CD4-positive, alpha-beta T cell treated with Interleukin-15 for 1 hour (primary cell): Measurements from ENCODE around the gene KLHL2.
"Not testable (repeated sequence)": the region's sequence is repeated elsewhere in the genome, so short reads cannot be mapped to it uniquely, and the experiment has no call there.

Source experiments
- DNase-seq: peaks from one replicate; pipeline ENCODE4 v3.0.0-alpha.2; 2020

KLHL2 gene

GRCh38 chr4:165331359-165331758 is 124.0 kb downstream of the KLHL2 start:
- no peak for DNase-seq

- no peak for DNase-seq
Measured at GRCh38 chr4:165331823-165332222, 124.5 kb downstream of the KLHL2 start.

- DNase-seq = no peak
Measured at GRCh38 chr4:165332502-165332901, 125.1 kb downstream of the KLHL2 start.

GRCh38 chr4:165335163-165335703 is 127.9 kb downstream of the KLHL2 start:
- no peak for DNase-seq

GRCh38 chr4:165336743-165337142 is 129.4 kb downstream of the KLHL2 start:
- no peak for DNase-seq

- DNase-seq = not testable (repeated sequence)
Measured at GRCh38 chr4:165342340-165342739, 135.0 kb downstream of the KLHL2 start.

GRCh38 chr4:165343353-165344191 is 136.2 kb downstream of the KLHL2 start:
- DNase-seq = no peak

GRCh38 chr4:165345666-165346417 is 138.5 kb downstream of the KLHL2 start:
- DNase-seq = no peak

GRCh38 chr4:165347647-165348569 is 140.5 kb downstream of the KLHL2 start:
- no peak for DNase-seq

- DNase-seq = no peak
Measured at GRCh38 chr4:165351359-165352130, 144.2 kb downstream of the KLHL2 start.

GRCh38 chr4:165355900-165356300 is 148.5 kb downstream of the KLHL2 start:
- no peak for DNase-seq

- DNase-seq = no peak
Measured at GRCh38 chr4:165359506-165359905, 152.1 kb downstream of the KLHL2 start.

GRCh38 chr4:165360041-165360695 is 152.8 kb downstream of the KLHL2 start:
- no peak for DNase-seq

GRCh38 chr4:165360985-165361670 is 153.8 kb downstream of the KLHL2 start:
- no peak for DNase-seq

GRCh38 chr4:165361810-165362209 is 154.4 kb downstream of the KLHL2 start:
- DNase-seq = no peak

GRCh38 chr4:165364452-165365080 is 157.2 kb downstream of the KLHL2 start:
- no peak for DNase-seq

GRCh38 chr4:165367040-165367439 is 159.7 kb downstream of the KLHL2 start:
- no peak for DNase-seq

- no peak for DNase-seq
Measured at GRCh38 chr4:165368114-165368513, 160.8 kb downstream of the KLHL2 start.

- no peak for DNase-seq
Measured at GRCh38 chr4:165368567-165368966, 161.2 kb downstream of the KLHL2 start.

GRCh38 chr4:165369522-165369921 is 162.2 kb downstream of the KLHL2 start:
- DNase-seq = no peak
